HG03025 (cell line): ENCODE results near the gene CSF1R.

Experiments
- ATAC-seq: cut with Tn5 transposase; IDR thresholded peaks from one replicate; pipeline ENCODE4 v1.9.1; 2021; ENCODE audit warnings: mild to moderate bottlenecking, moderate library complexity; ENCODE audit not compliant: unreplicated experiment, low FRiP score

CSF1R gene

DNA sequence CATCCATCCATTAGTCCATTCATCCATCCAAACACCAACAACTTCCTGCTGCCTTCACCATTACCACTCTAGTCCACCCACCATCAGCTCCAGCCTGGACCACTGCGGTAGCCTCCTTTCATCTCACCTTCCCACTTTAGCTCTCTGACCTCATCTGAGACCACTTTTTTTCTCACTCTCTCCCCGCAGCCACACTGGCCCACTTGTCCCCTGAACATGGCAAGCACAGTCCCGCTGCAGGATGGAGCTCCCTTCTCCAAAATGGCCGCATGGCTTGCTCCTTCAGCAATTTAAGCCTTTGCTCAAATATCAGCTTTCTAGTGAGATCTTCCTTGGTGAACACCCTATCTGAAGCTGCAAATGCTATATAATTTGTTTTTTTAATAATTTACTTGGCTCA, 11.1 kb downstream of the CSF1R start:
- no peak for ATAC-seq

DNA sequence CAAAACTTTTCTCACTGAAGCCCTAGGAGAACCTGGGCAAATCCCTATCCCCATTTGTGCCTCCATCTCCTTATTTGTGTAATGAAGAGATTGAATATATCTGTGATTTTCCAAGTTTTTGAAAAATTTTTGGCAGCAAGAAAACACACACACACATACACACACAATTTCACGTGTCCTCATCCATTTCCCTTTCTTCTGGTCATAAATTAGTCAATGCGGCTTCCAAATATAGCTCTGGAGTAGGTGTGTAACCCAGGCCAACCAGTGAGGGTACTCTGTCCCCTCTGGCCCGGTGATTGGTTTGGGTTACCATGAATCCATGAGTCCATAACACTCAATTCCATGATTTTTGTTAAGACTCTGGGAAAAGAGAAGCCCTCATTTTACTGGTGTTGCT, 12.7 kb downstream of the CSF1R start:
- ATAC-seq: no peak

DNA sequence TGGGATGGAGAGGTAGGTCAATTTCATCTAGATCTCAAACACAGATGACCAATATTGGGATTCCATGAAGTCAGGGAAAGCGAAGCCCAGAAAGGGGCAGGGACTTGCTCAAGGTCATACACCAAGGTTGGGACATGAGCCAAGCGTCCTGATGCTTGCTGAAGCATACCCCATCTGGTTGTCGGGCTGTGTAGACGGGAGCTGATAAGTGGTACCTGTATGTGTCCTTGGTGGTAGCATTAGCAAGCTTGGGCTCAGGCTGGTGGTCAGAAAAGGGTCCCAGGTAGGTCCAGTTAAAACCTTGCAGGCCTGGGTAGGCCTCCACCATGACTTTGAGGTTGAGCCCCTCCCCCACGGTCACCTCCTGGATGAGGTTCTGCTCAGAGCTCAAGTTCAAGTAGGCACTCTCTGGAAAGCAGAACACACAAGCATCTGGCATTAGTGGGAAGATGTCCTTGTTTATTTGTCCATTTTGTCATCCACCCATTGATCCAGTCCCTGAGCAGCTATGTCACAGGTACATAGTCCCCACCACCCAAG, 13.2 kb downstream of the CSF1R start:
- ATAC-seq: no peak

DNA sequence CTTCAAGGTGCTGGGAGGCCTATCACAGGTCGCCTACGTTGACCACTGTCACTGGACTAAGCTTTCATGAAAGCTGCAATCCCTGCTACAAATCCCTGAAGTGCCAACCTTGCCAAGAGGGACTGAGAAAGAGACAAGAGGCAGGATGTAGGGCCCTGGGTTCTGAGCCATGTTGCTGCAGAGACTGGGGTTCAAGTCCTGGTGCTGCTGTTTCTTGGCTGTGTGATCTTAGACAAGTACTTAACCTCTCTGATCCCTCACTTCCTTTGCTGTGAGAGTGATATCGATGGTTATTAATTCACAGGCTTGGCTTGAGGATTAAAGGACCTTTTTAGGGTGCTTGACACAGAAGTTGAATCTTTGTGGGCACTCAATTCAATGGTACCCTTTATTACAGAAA, 15.5 kb downstream of the CSF1R start:
- no peak for ATAC-seq

DNA sequence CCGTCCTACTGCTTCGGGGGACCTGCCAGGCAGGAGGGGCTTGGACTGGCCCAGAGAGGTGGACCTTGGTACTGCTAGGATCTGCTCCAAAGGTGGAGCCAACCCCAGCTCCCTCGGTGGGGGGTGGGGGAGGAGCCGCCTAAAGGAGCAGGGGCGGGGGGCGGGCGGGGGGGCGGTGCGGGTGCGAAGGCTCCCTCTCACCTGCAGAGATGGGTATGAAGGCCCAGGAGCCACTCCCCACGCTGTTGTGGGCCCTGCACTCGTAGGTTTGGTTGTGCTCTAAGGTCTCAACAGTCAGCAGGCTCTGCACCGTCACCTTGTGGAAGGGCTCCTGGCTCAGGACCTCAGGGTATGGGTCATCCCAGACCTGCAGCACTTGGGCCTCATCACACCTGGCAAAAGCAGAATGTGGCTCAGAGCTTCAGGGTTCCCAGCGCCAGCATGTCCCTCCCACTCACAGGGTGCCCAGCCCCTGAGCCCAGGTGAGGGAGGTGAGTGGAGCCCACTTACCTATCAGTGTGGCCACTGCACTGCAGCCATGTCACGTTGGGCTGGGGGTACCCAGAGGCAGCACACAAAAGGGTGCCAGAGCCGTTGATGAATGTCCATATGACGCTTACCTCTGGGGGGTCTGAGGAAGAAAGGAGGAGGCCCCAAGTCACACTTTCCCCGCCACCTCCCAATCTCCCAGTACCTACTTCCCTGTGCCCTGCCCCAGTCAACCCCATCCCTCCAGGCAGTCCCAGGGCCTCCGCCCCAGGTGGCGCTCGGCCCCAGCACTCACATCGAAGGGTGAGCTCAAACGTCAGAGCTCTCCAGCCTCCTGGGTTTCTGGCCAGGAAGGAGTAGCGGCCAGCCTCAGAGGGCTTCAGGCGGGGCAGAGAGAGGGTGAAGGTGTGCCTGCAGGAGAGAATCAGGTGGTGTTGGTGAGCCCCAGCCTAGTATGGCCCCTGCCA, 16.4 kb downstream of the CSF1R start:
- ATAC-seq: no peak

DNA sequence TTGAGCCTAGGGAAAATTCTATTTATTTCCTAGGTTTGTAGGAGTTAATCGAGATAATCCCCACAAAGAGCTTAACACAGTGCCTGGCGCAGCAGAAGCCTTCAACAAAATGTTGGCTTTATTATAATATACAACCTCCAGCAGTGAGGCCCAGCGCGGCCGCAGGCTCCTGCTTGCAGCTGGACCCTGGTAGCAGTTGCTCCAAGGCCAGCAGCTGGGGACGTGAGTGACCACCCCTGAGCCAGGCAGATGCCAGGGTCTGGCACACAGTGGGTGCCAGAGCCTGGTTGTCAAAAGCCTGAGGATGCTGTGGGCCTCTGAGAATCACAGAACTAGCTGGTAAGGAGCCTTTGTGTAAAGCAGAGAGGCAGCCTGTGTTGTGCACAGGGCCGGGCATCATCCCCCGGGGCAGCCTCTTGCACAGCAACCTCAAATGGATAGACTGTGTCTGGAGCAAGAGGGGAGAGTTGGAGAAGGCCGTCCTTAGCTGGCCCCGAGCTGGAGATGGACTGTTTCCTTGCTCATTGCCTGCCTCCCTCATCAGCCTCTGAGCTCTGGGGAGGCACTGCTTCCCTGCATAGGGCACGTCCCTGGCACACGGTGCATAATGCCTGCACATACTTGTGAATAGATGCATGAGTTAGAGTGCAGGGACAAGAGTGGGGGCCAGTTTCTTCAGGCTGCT, 17.3 kb downstream of the CSF1R start:
- ATAC-seq: no peak

DNA sequence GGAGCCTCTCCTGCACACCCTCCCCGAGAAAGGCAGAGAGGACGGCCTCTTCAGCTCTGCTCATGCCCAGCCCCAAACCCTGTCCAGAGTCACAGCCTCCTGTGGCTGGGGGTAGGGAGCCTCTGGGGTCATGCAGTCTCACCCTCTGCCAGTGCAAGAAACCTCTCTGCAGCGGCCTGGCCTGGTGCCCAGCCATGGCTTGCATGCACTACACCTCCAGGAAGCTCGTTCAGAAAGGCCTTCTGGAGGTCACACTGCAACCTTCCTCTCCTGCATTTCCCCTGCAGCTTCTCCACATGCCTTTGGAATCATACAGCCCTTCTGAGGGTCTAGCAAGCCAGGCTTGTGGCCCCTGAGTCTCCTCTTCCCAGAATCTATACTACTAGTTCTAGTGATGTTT, 17.9 kb downstream of the CSF1R start:
- ATAC-seq: no peak

DNA sequence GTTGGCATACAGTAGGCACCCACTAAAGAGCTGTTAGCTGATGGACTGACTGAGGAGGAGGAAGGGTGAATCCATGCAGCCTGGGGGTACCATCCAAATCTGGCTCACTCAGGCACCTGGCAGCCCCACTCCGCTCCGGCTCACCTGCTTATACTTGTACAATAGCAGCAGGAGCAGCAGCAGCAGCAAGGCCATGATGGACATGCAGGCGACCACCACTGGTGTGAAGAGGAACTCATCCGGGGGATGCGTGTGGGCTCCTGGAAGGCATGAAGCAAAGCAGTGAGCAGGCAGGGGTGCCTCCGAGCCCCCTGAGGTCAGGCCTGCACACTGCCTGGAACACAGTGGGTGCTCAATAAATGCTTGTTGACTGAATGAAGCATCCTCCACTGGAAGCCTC, 18.3 kb downstream of the CSF1R start:
- no peak for ATAC-seq

DNA sequence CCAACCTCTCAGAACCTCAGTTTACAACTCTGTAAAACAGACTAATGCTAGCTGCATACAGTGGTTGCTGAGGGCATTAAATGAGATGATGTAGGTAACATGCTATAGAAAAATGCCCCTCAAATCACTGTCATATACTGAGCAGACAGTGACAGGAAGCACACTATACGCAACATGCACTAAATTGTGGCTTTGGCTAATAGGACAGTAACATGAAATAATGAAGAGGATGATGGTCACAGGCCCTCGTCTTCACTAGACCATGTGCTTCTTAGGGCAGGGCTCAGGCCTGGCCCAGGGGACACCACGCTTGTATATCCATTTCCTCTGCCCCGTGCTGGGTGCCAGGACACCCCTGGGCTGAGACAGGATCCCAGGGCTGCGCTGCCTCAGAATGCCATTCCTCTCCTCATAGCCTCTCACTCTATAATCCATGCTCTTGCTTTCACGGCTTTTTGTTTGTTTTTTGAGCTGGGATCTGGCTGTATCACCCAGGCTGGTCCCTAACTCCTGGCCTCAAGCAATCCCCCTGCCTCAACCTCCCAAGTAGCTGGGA, 18.9 kb downstream of the CSF1R start:
- no peak for ATAC-seq

DNA sequence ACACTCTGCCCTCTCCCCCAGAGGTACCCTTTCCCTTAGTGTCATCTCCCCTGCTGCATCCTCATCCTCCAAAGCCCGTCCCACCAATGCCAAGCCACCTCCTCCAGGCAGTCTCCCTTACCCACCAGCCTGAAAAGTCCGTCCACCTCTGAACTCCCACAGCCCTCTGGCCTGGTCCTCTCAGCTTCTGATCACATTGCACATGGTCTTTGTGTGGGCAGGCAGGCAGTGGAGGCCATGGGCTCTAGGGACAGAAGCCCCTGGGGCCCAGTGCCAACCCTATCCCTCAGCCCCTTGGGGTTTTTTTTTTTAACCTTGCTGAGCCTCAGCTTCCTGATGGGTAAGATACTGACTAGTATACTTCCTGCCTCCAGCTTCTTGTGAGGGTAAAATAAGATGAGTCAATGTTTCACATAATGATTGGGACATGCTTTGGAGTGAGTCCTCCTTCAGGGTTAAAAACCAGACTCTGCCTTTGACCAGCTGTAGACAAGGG, 19.4 kb downstream of the CSF1R start:
- no peak for ATAC-seq

DNA sequence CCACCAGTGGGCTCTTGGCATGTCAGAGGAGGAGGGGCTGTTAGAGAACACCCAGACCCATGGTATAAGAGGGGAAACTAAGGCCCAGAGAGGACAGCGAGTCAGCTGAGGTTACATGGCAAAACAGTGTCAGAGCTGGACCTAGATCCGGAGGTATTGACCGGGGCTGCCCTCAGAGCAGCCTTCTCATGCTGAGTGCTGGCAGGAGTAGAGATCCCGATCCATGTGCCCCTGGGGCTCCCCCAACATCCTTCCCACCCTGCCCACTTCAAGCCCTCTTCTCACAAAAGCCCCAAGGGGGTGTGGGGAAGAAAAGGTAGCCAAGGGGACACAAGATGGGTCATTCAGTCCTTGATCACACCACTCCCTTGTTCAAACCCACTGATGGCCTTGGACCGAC, 19.9 kb downstream of the CSF1R start:
- ATAC-seq: no peak

DNA sequence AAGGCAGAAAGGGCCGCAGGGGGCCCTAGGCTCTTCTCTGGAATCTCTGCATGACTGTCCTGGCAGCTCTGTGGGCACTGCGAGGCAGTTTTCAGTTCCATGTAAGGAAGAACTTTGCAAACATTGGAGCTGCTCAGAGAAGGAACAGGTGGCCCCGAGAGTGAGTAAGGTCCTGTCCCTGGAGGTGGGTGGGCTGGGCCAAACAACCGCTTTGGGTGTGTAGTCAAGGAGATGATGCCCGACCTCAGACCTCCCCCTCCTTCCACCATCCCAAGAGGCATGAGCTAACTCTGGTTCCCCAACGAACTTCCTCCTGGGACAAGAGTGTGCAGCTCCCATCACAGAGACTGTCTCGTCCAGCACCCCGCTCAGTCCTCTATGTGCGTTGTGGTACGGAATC, 20.5 kb downstream of the CSF1R start:
- ATAC-seq: no peak

DNA sequence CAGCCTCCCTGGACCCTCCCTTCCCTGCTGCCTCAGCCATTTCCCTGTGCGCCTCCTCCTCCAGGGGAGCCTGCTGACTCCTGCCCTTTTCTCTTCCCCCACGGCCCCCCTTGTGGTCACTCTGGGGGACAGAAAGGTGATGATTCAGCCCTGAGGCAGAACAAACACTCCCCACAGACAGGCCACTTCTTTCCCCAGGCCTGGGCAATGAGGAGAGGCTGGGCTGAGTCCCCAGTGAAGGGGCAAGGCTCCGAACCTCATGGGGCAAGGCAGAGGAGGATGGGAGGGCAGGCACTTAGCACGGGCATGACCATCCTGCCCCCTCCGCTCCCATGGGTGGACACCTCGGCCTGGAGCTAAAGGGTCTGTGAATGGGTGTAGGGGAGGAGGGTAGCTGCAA, 21.0 kb downstream of the CSF1R start:
- ATAC-seq: no peak

DNA sequence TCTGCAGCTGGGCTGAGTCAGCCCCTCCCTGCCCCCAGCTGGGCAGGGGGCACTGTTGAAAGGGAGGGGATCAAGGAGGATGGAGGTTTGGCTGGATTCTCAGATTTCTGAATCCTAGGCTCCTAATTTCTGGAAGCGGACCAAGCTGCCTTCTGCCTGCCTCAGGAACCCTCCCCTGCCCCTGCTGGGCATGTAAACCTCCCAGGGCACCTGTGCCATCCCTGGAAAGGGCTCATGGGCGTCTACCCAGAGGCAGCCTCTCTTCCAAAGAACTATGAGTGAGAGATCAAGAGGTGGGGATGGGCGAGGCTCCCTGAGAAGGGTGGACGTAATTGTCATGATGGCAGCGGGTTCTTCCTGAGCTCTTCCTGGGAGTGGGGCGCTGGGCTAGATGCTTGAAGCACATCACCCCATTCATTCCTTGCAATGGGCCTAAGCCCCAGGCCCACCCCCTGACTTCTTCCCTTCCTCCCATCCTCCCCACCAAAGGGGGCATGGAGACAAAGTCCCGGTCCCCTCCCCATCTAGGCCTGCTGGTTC, 21.6 kb downstream of the CSF1R start:
- no peak for ATAC-seq

DNA sequence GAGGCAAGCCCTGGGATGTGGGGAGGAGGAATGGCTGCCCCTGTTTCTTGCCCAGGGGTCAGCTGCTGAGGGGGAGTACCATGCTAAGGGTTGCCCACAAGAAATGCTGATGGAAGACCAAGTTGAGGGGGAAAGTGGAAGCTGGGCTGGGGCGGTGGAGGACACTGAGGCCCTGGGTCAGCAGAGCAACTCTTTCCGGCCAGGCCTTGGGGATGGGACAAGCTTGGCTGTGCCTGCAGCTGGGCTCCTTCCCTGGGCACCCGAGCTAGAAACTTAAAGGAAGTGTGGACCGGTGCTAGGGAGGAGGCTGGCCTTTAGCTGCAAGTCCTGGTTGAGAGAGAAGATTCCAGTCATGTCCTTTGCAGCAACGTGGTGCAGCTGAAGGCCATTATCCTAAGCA, 22.7 kb downstream of the CSF1R start:
- no peak for ATAC-seq

DNA sequence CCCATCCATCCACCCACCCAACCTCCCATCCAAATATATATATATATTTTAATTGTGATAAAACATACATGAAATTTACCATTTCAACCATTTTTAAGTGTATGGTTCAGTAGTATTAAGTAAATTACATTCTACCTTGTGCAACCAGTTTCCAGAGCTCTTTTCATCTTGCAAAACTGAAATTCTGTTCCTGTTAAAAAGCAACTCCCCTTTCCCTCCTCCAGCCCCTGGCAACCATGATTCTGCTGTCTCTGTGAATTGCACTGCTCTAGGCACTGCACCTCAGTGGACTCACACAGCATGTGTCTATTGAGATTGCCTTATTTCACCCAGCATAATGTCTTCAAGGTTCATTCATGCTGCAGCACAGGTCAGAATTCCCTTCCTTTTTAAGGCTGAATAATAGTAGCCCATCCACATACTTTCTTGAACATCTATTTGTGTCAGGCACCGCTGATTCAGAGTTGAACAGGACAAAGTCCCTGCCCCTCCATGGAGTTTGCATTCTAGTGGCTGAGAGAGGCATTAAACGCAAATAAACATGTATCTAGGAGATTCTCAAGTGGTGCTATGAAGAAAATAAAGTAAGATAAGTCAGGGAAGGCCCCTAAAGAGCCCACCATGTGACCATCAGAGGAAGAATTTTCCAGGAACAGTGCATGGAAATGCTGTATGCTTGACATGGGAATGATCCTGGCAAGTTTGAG, 24.0 kb downstream of the CSF1R start:
- no peak for ATAC-seq

DNA sequence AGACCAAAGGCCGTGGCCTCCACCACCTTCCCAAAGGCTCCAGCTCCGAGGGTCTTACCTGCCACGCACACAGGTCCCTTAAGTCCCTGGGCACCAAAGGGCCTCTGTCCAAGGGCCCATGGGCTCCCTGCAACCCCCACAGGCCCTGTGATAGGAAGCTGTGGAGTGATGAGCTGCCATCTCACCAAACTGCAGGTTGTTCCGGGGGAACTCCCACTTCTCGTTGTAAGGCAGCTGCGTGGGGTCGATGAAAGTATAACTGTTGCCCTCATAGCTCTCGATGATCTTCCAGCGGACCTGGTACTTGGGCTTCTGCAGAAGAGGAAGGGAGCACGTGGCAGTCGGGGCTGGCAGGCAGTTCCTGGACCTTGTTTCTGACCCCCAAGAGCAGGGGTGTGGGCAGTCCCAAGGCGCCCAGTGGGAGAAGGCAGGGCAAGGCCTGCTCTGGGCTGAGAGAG, 24.8 kb downstream of the CSF1R start:
- ATAC-seq: no peak

DNA sequence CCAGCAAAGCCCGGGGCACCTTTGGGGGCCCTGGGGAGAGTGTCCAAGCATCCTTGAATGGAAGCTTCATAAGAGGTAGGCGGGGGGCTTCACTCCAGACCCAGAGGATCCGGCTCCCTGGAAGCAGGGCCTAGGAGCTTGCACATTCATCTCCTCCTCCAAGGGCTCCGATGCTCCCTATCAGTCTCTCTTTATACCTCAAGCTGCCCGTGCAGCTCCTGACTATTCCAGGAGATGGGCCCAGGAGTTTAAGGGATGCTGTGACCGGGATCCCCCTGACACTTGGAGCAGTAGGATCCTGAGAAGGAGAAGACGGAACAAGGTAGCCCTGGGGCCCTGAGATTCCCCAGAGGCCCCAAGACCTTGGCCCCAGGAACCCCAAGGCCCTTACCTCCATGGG, 25.9 kb downstream of the CSF1R start:
- no peak for ATAC-seq

DNA sequence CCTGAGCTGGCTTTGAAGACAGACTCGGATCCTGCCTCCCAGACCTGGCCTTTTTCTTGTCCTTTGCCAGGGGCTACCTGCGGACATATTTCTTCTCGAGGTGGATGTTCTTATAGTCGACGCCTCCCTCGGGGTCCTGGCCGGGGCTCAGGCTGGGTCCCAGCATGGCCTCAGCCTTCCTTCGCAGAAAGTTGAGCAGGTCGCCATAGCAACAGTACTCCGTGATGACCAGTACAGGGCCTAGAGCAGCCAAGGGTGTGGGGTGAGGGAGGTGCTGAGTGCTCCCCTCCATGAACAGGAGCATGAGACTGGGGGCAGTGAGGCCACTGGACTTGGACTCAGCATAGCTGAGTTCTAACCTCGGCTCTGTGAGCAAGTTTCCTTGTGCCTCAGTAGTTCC, 26.7 kb downstream of the CSF1R start:
- no peak for ATAC-seq

DNA sequence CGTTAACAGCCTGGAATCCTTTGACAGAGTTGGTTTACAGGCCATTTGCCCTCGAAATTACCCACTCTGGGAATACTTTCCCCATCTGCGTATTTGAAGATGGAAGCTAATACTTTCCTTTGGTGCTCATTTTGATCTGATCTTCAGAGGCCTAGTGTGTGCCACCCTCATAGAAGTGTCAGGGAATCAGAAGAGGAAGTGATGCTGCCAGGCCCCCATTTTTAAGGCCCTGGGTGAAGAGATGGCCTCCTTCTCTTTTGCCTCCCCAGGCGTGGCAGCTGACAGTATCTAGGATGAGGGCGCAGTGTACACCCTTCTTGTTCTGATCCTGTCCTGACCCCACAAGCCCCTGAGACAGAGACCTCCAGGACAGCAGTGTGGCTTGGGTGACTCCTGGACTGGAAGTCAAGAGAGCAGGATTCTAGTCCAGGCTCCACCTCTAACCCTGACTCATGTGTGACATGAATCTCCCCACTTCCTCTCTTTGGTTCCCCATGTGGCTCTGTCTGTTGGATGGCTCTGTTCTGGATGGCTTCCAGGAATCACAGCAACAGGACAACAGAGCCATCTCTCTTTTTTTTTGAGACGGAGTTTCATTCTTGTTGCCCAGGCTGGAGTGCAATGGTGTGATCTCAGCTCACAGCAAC, 27.8 kb downstream of the CSF1R start:
- ATAC-seq: no peak
